PC-9 (cell line): ENCODE data around the gene PKIB. TPM values are rescaled to one million over a fixed set of nuclear protein-coding genes. Genes with fewer than 3 reads are reported as not detected.
"Not testable (repeated sequence)": the region's sequence is repeated elsewhere in the genome, so short reads cannot be mapped to it uniquely, and the experiment has no call there.

Source experiments
- BruUV-seq: library from RNA; stranded (reverse); fragments of 400-500 nt; replicated peaks from 2 replicates; lab custom pipeline; 2021; lab: Mats Ljungman, UMichigan
- CTCF ChIA-PET: fragments of 300-600 bp; sonication (Branson Sonifier 250); formaldehyde crosslinking; loops from one replicate; lab custom pipeline; 2022; ENCODE audit warnings: antibody characterized with exemption; lab: Charles Lee
- POLR2A ChIA-PET: fragments of 300-600 bp; sonication (Branson Sonifier 250); formaldehyde crosslinking; loops from one replicate; lab custom pipeline; 2022; ENCODE audit warnings: antibody characterized with exemption; ENCODE audit not compliant: unreplicated experiment; lab: Charles Lee
- DNase-seq, 2 experiments: peaks; one replicate each; pipeline versions ENCODE4 v3.0.0 to v3.0.0-alpha.2; 2015 to 2022; ENCODE audit warnings: mixed read lengths in 1 of 2
- H2AFZ ChIP-seq: fragments of 200-600 bp; sonication (generic); 2 replicates; pipeline ENCODE4 v1.8.1; 2017; ENCODE audit warnings: antibody characterized with exemption
- H3F3A ChIP-seq: fragments of 200-600 bp; sonication (generic); 2 replicates; pipeline ENCODE4 v1.8.1; 2017; ENCODE audit warnings: antibody characterized with exemption, mild to moderate bottlenecking, low read depth; ENCODE audit not compliant: insufficient read depth
- H3K27ac ChIP-seq: fragments of 200-600 bp; sonication (generic); 2 replicates; pipeline ENCODE4 v1.6.1; 2016; ENCODE audit warnings: mixed run types
- H3K27me3 ChIP-seq: fragments of 200-600 bp; sonication (generic); 2 replicates; pipeline ENCODE4 v1.6.1; 2016; ENCODE audit warnings: low read depth, mixed run types; ENCODE audit not compliant: insufficient read depth
- H3K36me3 ChIP-seq: fragments of 200-600 bp; sonication (generic); 2 replicates; pipeline ENCODE4 v1.6.1; 2016; ENCODE audit warnings: low read depth, mixed run types
- H3K4me1 ChIP-seq: fragments of 200-600 bp; sonication (generic); replicated peaks from 2 replicates; pipeline ENCODE4 v1.6.1; 2016; ENCODE audit warnings: mixed run types; ENCODE audit not compliant: insufficient read depth
- H3K4me2 ChIP-seq: fragments of 200-600 bp; sonication (generic); 2 replicates; pipeline ENCODE4 v1.6.1; 2017; ENCODE audit warnings: mixed run types
- H3K4me3 ChIP-seq: fragments of 200-600 bp; sonication (generic); 2 replicates; pipeline ENCODE4 v1.6.1; 2016; ENCODE audit warnings: mixed run types
- H3K79me2 ChIP-seq: fragments of 200-600 bp; sonication (generic); 2 replicates; pipeline ENCODE4 v1.6.1; 2017; ENCODE audit warnings: low read depth, mixed run types
- H3K9me2 ChIP-seq: fragments of 200-600 bp; sonication (generic); 2 replicates; pipeline ENCODE4 v1.8.1; 2017; ENCODE audit warnings: mild to moderate bottlenecking; ENCODE audit not compliant: insufficient read depth
- H3K9me3 ChIP-seq: fragments of 200-600 bp; sonication (generic); 2 replicates; pipeline ENCODE4 v1.8.1; 2016; ENCODE audit warnings: low read depth; ENCODE audit not compliant: insufficient read depth
- H4K20me1 ChIP-seq: fragments of 200-600 bp; sonication (generic); 2 replicates; pipeline ENCODE4 v1.8.1; 2017; ENCODE audit not compliant: insufficient read depth
- CTCF ChIP-seq: fragments of 200-600 bp; sonication (generic); conservative IDR thresholded peaks from 2 replicates; pipeline ENCODE4 v1.6.1; 2017; ENCODE audit warnings: mixed run types, antibody characterized with exemption, mild to moderate bottlenecking, moderate library complexity
- EZH2 ChIP-seq: fragments of 200-600 bp; sonication (generic); IDR thresholded peaks from 2 replicates; pipeline ENCODE4 v1.8.0; 2017; ENCODE audit warnings: antibody characterized with exemption, low read depth
- intact Hi-C: fragments of 100-400 bp; cut with micrococcal nuclease; formaldehyde crosslinking; loops from one replicate; pipeline ENCODE4 v1.10.0; 2022; ENCODE audit not compliant: unreplicated experiment
- total RNA-seq: library from RNA; stranded (reverse); gene quantifications from 2 replicates; pipeline ENCODE4 v1.2.3, GENCODE V29; 2021

PKIB gene
- total RNA-seq, 1 experiment from 2014 or later: 7.0 TPM

GRCh38 chr6:122740091-122740490 is 129.9 kb downstream of the PKIB start:
- Histone ChIP-seq H3K9me2 (no peaks in the 10 kb centered on the region), H3F3A (no peaks in the 10 kb centered on the region)

GRCh38 chr6:122740936-122741335 is 130.7 kb downstream of the PKIB start:
- Histone ChIP-seq H3F3A (no peaks in the 10 kb centered on the region), H3K4me1 (no peaks in the 10 kb centered on the region), H3K4me2 (no peak overlapping the region), H3K4me3 (no peak overlapping the region), H3K27ac (no peak overlapping the region), H3K79me2 (no peaks in the 10 kb centered on the region), H3K27me3 (no peaks in the 10 kb centered on the region), H4K20me1 (no peaks in the 10 kb centered on the region), H3K9me2 (no peaks in the 10 kb centered on the region), H3K36me3 (no peaks in the 10 kb centered on the region), H3K9me3 (no peaks in the 10 kb centered on the region), H2AFZ (peak overlapping the region; percentile 59)
- ChIA-PET POLR2A (no interaction called here), CTCF (interaction anchor here (0.6 kb wide), 1 partner anchor 89 kb away, joined by 3 read pairs; no protein-coding TSS in a partner anchor)
- TF ChIP-seq EZH2 (no peak), CTCF (no peak)
- no TSS peak for BruUV-seq
- intact Hi-C loops: no loop called here
- no peak for DNase-seq

More at GRCh38 chr6:122740091-122740490, 129.9 kb downstream of the PKIB start:
- Histone ChIP-seq H3K4me3 (no peak overlapping the region), H3K79me2 (no peaks in the 10 kb centered on the region), H3K27ac (no peak overlapping the region), H3K36me3 (no peaks in the 10 kb centered on the region), H3K4me1 (no peaks in the 10 kb centered on the region), H3K9me3 (no peaks in the 10 kb centered on the region), H3K27me3 (no peaks in the 10 kb centered on the region), H3K4me2 (no peak overlapping the region), H2AFZ (no peak overlapping the region), H4K20me1 (no peaks in the 10 kb centered on the region)
- BruUV-seq: no TSS peak
- ChIA-PET CTCF (interaction anchor here (0.6 kb wide), 1 partner anchor 88 kb away, joined by 3 read pairs; no protein-coding TSS in a partner anchor), POLR2A (no interaction called here)
- intact Hi-C loops: no loop called here
- DNase-seq: no peak
- TF ChIP-seq CTCF (no peak), EZH2 (no peak)

GRCh38 chr6:122744247-122744646 is 134.0 kb downstream of the PKIB start:
- H3K4me2 ChIP-seq, POLR2A ChIA-PET: not testable (repeated sequence)

GRCh38 chr6:122744856-122745255 is 134.7 kb downstream of the PKIB start:
- H3K4me2 ChIP-seq, H3K27me3 ChIP-seq, CTCF ChIA-PET, H3K9me2 ChIP-seq, H4K20me1 ChIP-seq, DNase-seq, H3K4me3 ChIP-seq, H3K4me1 ChIP-seq, BruUV-seq, H3K27ac ChIP-seq, H3K9me3 ChIP-seq, H3K36me3 ChIP-seq, H3F3A ChIP-seq, POLR2A ChIA-PET, intact Hi-C loops, H3K79me2 ChIP-seq, H2AFZ ChIP-seq: not testable (repeated sequence)

More at GRCh38 chr6:122744247-122744646, 134.0 kb downstream of the PKIB start:
- CTCF ChIA-PET, H3K9me2 ChIP-seq, H4K20me1 ChIP-seq, H2AFZ ChIP-seq, H3K9me3 ChIP-seq, H3K27me3 ChIP-seq, H3K4me3 ChIP-seq, BruUV-seq, H3K79me2 ChIP-seq, H3F3A ChIP-seq, H3K36me3 ChIP-seq, intact Hi-C loops, H3K4me1 ChIP-seq, H3K27ac ChIP-seq: not testable (repeated sequence)
- TF ChIP-seq CTCF: peak; percentile 58
- DNase-seq: peak in 1 of 2 experiments; percentile 29
